ENCODE results near the gene MYO18B. TPM values are rescaled to one million over a fixed set of nuclear protein-coding genes. Genes with fewer than 3 reads are reported as not detected.
A peak's percentile ranks its signal among the peaks of the same experiment; 100 is the strongest.

Gene MYO18B
- polyA plus RNA-seq, 1 donor from 2014 or later: not detected

- H3K4me1 Mint-ChIP-seq: no peaks in the 10 kb centered on the region
- no peak overlapping the region for H3K4me3 Mint-ChIP-seq
- H3K27me3 Mint-ChIP-seq: peaks cover 12% of the 10 kb centered on the region
- H3K27ac Mint-ChIP-seq: no peak overlapping the region
- no peaks in the 10 kb centered on the region for H3K36me3 Mint-ChIP-seq
- peaks cover 0 to 4% (median 1%) of the 10 kb centered on the region in 3 donors for H3K9me3 Mint-ChIP-seq
Observed at GRCh38 chr22:26045860-26046259, 303.9 kb downstream of the MYO18B start.

DNA sequence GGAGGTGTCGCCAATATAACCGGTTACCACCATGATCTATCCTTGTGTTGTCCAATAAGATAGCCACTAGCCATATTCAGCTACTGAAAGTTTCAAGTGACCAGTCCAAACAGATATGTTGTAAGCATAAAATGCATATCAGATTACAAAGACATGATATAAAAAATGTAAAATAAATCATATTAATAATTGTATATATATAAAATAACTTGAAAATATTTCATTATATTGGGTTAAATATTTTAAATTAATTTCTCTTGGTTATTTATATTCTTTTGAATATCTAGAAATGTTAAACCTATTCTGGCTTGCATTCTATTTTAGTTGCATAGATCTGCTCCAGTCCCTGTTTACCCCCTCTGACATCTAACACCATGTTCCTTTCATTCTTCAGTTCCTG lies 305.5 kb downstream of the MYO18B start:
- Mint-ChIP-seq H3K27ac (no peak overlapping the region), H3K9me3 (peaks cover 0 to 4% (median 1%) of the 10 kb centered on the region in 3 donors), H3K36me3 (no peaks in the 10 kb centered on the region)

GRCh38 chr22:26047920-26048319 lies 305.9 kb downstream of the MYO18B start:
- no peak overlapping the region for H3K4me3 Mint-ChIP-seq
- H3K9me3 Mint-ChIP-seq: peaks cover 0 to 4% (median 1%) of the 10 kb centered on the region in 3 donors
- H3K36me3 Mint-ChIP-seq: no peaks in the 10 kb centered on the region

More for the DNA sequence above, 305.5 kb downstream of the MYO18B start:
- no peak overlapping the region for H3K4me3 Mint-ChIP-seq
- H3K4me1 Mint-ChIP-seq: no peaks in the 10 kb centered on the region
- peaks cover 11% of the 10 kb centered on the region for H3K27me3 Mint-ChIP-seq

GRCh38 chr22:26050079-26050478 lies 308.1 kb downstream of the MYO18B start:
- Mint-ChIP-seq H3K4me3 (no peak overlapping the region), H3K4me1 (no peaks in the 10 kb centered on the region), H3K27ac (no peak overlapping the region), H3K27me3 (peaks cover 13% of the 10 kb centered on the region), H3K9me3 (peaks cover 0 to 4% (median 0%) of the 10 kb centered on the region in 3 donors), H3K36me3 (no peaks in the 10 kb centered on the region)

More at GRCh38 chr22:26047920-26048319, 305.9 kb downstream of the MYO18B start:
- H3K27ac Mint-ChIP-seq: no peak overlapping the region
- no peaks in the 10 kb centered on the region for H3K4me1 Mint-ChIP-seq
- H3K27me3 Mint-ChIP-seq: peaks cover 9% of the 10 kb centered on the region

DNA sequence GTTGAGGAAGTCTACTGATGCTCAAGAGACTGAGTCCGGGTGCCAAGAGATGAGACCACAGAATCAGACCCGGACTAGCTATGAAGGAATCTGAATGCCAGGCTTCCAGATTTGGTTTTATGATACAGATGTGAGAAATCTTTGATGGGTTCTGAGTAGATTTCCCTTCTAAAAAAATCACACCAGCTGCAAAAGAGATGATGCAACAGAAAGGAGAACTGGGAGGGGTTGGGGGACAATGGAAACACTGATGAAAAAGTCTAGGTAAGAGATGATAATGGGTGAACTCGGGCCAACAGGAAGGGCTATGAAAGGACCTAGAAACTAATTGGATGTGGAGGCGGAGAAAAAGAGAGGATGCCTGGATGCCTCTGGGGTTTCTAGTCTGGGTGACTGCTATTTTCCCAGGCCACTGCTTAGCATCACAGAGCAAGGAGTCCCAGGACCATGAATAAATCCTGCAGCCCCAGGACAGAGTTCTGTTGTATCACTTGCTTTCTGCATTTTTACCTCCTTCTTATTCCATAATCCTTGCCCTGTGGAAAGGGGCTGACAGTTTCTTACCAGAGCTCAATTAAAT lies 311.8 kb downstream of the MYO18B start:
- Mint-ChIP-seq H3K27ac (no peak overlapping the region), H3K27me3 (peaks cover 17% of the 10 kb centered on the region), H3K4me1 (no peaks in the 10 kb centered on the region), H3K4me3 (peak overlapping the region in 1 of 4 donors; percentile 41), H3K9me3 (peaks cover 0 to 4% (median 2%) of the 10 kb centered on the region in 3 donors), H3K36me3 (no peaks in the 10 kb centered on the region)

- H3K4me1 Mint-ChIP-seq: no peaks in the 10 kb centered on the region
- no peaks in the 10 kb centered on the region for H3K36me3 Mint-ChIP-seq
- peaks cover 0 to 4% (median 2%) of the 10 kb centered on the region in 3 donors for H3K9me3 Mint-ChIP-seq
- H3K27me3 Mint-ChIP-seq: peaks cover 10% of the 10 kb centered on the region
- H3K27ac Mint-ChIP-seq: no peak overlapping the region
- no peak overlapping the region for H3K4me3 Mint-ChIP-seq
Observed at GRCh38 chr22:26054841-26055605, 313.0 kb downstream of the MYO18B start.

- Mint-ChIP-seq H3K27me3 (peaks cover 10% of the 10 kb centered on the region), H3K4me1 (no peaks in the 10 kb centered on the region), H3K27ac (no peak overlapping the region), H3K36me3 (no peaks in the 10 kb centered on the region), H3K4me3 (no peak overlapping the region), H3K9me3 (peaks cover 0 to 4% (median 2%) of the 10 kb centered on the region in 3 donors)
Observed at GRCh38 chr22:26055693-26056092, 313.7 kb downstream of the MYO18B start.

DNA sequence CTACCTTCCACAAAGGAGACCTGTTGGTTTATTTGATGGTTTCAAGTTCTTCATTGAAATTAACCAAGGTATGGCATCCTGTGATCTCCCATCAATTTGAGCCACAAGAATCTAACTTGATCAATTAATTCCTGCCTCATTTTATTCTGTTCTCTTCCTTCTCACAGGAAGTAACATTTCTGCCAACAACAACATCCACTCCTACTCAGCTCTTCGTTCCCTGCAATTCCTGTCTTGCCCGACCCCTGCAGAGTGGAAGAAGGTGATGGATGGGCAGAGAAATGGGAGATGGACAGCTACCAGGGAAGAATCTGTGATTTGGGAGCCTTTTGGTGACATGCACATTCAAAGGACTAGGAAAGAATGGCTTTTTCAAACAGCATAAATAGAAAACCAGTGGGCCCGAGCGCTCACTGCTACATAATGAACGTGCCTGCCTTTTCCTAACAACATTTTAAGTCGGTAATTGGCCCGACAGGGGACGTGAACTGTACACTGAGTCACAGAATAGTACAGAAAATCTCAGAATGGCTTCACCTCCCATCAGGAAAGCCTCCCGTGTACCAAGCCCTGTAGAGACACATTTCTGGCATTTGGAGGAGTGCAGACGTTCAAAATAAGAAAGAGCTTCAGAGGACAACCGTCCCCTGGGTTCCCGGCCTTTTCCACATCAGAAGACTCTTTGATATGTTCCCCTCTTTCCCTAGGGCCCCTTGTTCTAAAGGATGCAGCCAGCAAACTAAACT lies 314.6 kb downstream of the MYO18B start:
- Mint-ChIP-seq H3K9me3 (peaks cover 0 to 4% (median 2%) of the 10 kb centered on the region in 3 donors), H3K36me3 (no peaks in the 10 kb centered on the region), H3K27me3 (peaks cover 11% of the 10 kb centered on the region), H3K4me1 (no peaks in the 10 kb centered on the region), H3K4me3 (no peak overlapping the region), H3K27ac (no peak overlapping the region)

DNA sequence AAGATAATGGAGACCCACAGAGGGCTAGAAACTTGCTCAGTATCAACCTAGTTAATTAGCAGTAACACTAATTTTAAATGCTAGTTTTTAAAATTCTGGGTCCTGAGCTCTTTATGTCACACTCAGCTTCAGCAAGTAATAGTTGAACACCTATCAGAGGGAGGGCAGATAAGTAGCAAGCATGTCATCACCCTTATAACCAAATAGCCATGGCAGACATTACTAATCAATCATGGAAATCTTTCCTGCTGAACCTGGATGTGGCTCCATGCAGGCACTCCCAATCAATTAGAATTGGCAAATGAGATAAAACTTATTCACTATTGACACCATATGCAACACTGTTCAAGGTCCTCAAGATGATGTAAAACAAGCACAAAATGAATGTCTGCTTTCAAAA lies 315.7 kb downstream of the MYO18B start:
- Mint-ChIP-seq H3K4me3 (no peak overlapping the region), H3K27ac (no peak overlapping the region), H3K4me1 (no peaks in the 10 kb centered on the region), H3K27me3 (peaks cover 15% of the 10 kb centered on the region), H3K36me3 (no peaks in the 10 kb centered on the region), H3K9me3 (peaks cover 0 to 4% (median 2%) of the 10 kb centered on the region in 3 donors)

DNA sequence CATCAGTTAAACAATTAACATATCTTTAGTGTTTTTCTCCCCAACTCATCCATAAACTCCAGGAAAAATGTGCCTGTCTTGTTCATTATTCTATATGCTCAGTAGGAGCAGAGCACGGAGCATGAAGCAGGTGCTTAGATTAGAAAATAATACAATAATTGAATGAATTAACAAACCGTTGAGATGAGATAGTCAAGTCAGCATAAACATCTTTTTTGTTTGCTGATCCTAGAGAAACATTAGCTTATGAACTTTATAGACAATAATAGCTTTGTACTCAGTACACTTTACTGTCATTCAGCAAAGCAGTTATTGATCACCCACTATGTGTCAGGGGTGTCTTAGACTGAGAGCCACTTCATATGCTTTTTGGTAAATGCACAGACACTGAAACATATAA lies 322.1 kb downstream of the MYO18B start:
- H3K4me1 Mint-ChIP-seq: no peaks in the 10 kb centered on the region
- no peaks in the 10 kb centered on the region for H3K9me3 Mint-ChIP-seq
- no peaks in the 10 kb centered on the region for H3K36me3 Mint-ChIP-seq
- H3K27me3 Mint-ChIP-seq: peaks cover 8% of the 10 kb centered on the region
- no peak overlapping the region for H3K27ac Mint-ChIP-seq
- no peak overlapping the region for H3K4me3 Mint-ChIP-seq

DNA sequence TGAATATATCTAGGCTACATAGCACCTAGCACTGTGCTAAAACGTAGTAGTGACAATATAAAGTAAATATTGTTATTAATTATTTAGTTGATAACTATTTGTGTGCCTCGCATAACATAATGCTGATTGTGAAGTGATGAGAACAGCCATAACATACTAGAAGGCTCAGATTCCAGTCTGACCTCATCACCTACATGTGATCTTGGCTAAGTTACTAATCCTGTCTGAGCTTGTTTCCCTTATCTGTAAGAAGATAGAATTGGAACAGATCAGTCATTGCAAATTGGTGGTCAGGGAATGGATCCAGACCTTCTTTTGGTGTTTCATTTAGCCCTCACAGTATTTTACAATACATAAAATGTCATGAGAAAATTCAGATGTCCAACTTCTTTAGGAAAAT lies 323.9 kb downstream of the MYO18B start:
- H3K27me3 Mint-ChIP-seq: peaks cover 14% of the 10 kb centered on the region

GRCh38 chr22:26066534-26066933 lies 324.5 kb downstream of the MYO18B start:
- Mint-ChIP-seq H3K27me3 (peaks cover 14% of the 10 kb centered on the region), H3K27ac (no peak overlapping the region), H3K9me3 (no peaks in the 10 kb centered on the region), H3K36me3 (no peaks in the 10 kb centered on the region), H3K4me1 (no peaks in the 10 kb centered on the region), H3K4me3 (no peak overlapping the region)

More for the DNA sequence above, 323.9 kb downstream of the MYO18B start:
- no peaks in the 10 kb centered on the region for H3K4me1 Mint-ChIP-seq
- H3K4me3 Mint-ChIP-seq: no peak overlapping the region
- no peak overlapping the region for H3K27ac Mint-ChIP-seq
- H3K9me3 Mint-ChIP-seq: no peaks in the 10 kb centered on the region
- H3K36me3 Mint-ChIP-seq: no peaks in the 10 kb centered on the region

GRCh38 chr22:26068571-26068970 lies 326.6 kb downstream of the MYO18B start:
- Mint-ChIP-seq H3K4me3 (no peak overlapping the region), H3K9me3 (no peaks in the 10 kb centered on the region), H3K27me3 (peaks cover 14% of the 10 kb centered on the region), H3K4me1 (no peaks in the 10 kb centered on the region), H3K36me3 (no peaks in the 10 kb centered on the region), H3K27ac (no peak overlapping the region)

DNA sequence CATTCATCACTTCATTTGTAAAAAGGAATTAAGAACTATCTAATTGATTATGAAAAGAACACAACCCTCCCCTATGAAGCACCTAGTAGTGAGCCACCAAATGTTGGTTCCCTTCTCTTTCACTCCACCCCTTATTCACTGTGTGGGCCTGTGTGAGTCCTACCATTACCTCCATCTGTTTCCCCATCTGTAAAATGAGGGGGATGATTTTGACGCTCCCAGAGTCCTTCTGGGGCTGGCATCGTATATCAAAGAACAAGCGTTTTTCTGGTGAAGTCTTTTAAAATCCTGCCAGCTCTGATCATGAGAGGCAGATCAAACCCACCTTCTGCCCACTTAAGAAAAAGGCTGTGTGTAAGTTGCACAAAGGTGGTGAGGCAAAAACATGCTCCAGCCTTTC lies 330.6 kb downstream of the MYO18B start:
- no peak overlapping the region for H3K4me3 Mint-ChIP-seq
- H3K9me3 Mint-ChIP-seq: peaks cover 0 to 2% (median 0%) of the 10 kb centered on the region in 3 donors
- peaks cover 16% of the 10 kb centered on the region for H3K27me3 Mint-ChIP-seq
- H3K36me3 Mint-ChIP-seq: no peaks in the 10 kb centered on the region
- no peak overlapping the region for H3K27ac Mint-ChIP-seq
- no peaks in the 10 kb centered on the region for H3K4me1 Mint-ChIP-seq

DNA sequence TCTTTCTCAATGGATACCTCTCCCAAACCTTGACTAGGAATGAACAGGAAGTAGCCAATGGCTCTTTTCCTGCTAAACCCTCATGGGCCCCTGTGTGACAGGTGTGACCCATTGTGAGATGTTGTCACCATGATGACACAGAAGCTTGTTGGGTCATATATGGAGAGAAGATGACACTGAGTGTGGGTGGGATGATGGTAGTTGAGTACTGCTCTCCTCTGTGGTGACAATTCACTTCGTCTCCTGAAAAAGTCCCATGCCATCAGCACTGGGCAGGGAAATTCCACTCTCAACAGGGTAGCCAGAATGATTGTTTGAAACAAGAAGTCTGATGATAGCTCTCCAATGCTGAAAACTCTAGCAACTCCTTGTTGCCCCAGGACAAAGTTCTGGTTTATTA lies 333.3 kb downstream of the MYO18B start:
- H3K36me3 Mint-ChIP-seq: no peaks in the 10 kb centered on the region

More for the DNA sequence above, 333.3 kb downstream of the MYO18B start:
- H3K27ac Mint-ChIP-seq: no peak overlapping the region
- H3K27me3 Mint-ChIP-seq: peaks cover 11% of the 10 kb centered on the region
- H3K4me3 Mint-ChIP-seq: no peak overlapping the region
- peaks cover 0 to 3% (median 0%) of the 10 kb centered on the region in 3 donors for H3K9me3 Mint-ChIP-seq
- H3K4me1 Mint-ChIP-seq: no peaks in the 10 kb centered on the region
